Measurements from ENCODE around the gene TRIM31. TPM values are rescaled to one million over a fixed set of nuclear protein-coding genes. Genes with fewer than 3 reads are reported as not detected.

Gene TRIM31
- total and polyA plus RNA-seq, 2 donors from 2014 or later: 0.22 to 0.26 TPM

DNA sequence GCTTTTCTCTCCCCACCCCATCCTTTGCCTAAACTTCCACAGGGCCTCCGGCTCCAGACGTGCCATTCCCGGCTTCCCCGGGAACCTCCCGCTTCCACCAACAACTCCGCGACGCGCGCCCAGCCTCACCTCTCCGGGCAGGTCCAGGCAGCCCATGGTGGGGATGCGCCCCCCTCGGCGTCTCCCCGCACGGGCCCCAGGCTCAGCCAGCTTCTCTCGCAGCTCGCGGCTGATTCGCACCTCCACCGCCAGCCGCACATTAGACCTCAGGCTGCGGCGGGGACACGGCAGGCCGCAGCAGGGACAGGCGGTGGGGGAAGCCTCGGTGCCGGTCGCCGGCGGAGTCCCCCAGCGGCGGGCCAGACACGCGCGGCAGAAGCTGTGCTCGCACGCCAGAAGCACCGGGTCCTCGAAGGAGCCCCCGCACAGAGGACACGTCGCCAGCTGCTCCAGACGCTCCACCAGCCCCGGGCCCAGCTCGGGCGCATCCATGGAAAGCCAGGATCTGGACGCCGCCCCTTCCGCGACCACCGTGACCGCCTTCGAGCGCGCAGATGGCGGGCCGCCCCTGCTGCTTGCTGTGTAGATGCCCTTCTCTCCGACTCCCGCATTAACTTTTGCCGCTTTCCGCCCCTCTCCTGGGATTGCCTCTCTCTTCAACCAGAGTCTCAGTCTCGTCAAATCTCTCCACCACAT, 37.6 kb downstream of the TRIM31 start, which contains the start of gene RNF39:
Gene RNF39 (minus strand): TSS at position 676 of the 696 bp plus-strand sequence. CDS start 184 bp downstream, at position 492.
- Histone ChIP-seq H3K4me3 (ENCODE audit: low read length in 3 of 3) (peak within 1 kb of the TSS in 1 of 3 donors; percentile 21), H3K27me3 (ENCODE audit: control insufficient read depth, insufficient read depth, low read length) (peaks cover 57% of the 10 kb centered on the region), H3K27ac (ENCODE audit: low read depth in 2 of 2, low read length in 2 of 2) (no peak within 1 kb of the TSS), H3K9ac (ENCODE audit: low read length in 3 of 3) (no peak within 1 kb of the TSS), H3K4me1 (ENCODE audit: control insufficient read depth in 2 of 3, insufficient read depth in 2 of 3, low read depth in 1 of 3, low read length in 3 of 3) (peaks cover 0 to 8% (median 3%) of the 10 kb centered on the region in 3 donors), H3K9me3 (ENCODE audit: control insufficient read depth in 2 of 3, insufficient read depth in 1 of 3, low read length in 3 of 3) (no peaks in the 10 kb centered on the region), H3K36me3 (ENCODE audit: control insufficient read depth in 2 of 3, insufficient read depth in 3 of 3, low read length in 3 of 3) (no peaks in the 10 kb centered on the region)
- intact Hi-C loops (cut with DNase I): no loop called here
- FAIRE-seq (no peak), DNase-seq (peak in 3 of 5 donors; percentile 19 to 78 (median 25))
- TF ChIP-seq, protein P1, sequence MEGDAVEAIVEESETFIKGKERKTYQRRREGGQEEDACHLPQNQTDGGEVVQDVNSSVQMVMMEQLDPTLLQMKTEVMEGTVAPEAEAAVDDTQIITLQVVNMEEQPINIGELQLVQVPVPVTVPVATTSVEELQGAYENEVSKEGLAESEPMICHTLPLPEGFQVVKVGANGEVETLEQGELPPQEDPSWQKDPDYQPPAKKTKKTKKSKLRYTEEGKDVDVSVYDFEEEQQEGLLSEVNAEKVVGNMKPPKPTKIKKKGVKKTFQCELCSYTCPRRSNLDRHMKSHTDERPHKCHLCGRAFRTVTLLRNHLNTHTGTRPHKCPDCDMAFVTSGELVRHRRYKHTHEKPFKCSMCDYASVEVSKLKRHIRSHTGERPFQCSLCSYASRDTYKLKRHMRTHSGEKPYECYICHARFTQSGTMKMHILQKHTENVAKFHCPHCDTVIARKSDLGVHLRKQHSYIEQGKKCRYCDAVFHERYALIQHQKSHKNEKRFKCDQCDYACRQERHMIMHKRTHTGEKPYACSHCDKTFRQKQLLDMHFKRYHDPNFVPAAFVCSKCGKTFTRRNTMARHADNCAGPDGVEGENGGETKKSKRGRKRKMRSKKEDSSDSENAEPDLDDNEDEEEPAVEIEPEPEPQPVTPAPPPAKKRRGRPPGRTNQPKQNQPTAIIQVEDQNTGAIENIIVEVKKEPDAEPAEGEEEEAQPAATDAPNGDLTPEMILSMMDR (IDR thresholded peaks at IDR 0.05; ENCODE audit: borderline replicate concordance, extremely low read depth, insufficient read depth): no peak

DNA sequence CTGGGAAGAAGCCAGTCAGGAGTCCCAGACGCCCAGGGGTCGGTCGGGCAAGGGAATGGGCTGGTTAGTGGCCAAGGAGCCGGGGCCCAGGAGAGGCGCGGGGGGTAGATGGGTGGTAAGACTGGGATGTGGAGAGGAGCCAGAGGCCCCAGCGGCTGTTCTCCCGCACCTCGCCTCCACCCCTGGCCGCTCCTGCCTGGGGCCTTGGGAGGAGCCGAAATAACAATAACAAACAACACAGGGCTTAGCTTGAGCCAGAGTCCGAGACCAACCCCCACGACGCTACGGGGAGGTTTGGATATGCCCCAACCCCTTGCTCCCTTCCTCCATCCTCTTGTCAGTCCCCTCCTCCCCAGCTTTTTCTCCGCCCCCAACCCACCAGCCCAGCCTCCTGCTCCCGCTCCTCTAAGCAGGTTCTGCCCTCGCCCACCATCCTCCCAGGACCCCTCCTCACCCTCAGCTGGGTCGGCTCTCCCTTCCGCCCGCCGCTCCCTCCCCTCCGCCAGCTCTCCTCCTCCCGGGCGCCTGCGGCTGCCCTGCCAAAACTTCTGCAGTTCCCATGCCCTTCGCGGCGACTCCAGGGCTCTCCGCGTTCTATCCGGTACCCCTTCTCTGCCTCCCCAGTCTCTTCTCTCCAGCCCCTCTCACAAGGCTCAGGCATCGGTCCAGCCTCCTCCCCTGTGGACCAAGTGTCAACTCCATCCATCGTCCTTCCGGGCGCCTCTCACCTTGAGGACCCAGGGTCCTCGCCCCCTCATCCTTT, 38.4 kb downstream of the TRIM31 start:
- Histone ChIP-seq H3K36me3 (ENCODE audit: control insufficient read depth in 2 of 3, insufficient read depth in 3 of 3, low read length in 3 of 3) (peaks cover 0 to under 1% (median 0%) of the 10 kb centered on the region in 3 donors), H3K9me3 (ENCODE audit: control insufficient read depth in 2 of 3, insufficient read depth in 1 of 3, low read length in 3 of 3) (no peaks in the 10 kb centered on the region), H3K4me1 (ENCODE audit: control insufficient read depth in 2 of 3, insufficient read depth in 2 of 3, low read depth in 1 of 3, low read length in 3 of 3) (peaks cover 0 to 8% (median 3%) of the 10 kb centered on the region in 3 donors), H3K9ac (ENCODE audit: low read length in 3 of 3) (no peak overlapping the region), H3K27me3 (ENCODE audit: control insufficient read depth, insufficient read depth, low read length) (peaks cover 57% of the 10 kb centered on the region), H3K27ac (ENCODE audit: low read depth in 2 of 2, low read length in 2 of 2) (no peak overlapping the region), H3K4me3 (ENCODE audit: low read length in 3 of 3) (peak overlapping the region in 1 of 3 donors; percentile 21)
- no peak for FAIRE-seq
- intact Hi-C loops (cut with DNase I): no loop called here
- TF ChIP-seq, protein P1 (IDR thresholded peaks at IDR 0.05; ENCODE audit: borderline replicate concordance, extremely low read depth, insufficient read depth): no peak
- peak in 4 of 5 donors; percentile 22 to 72 (median 44) for DNase-seq

DNA sequence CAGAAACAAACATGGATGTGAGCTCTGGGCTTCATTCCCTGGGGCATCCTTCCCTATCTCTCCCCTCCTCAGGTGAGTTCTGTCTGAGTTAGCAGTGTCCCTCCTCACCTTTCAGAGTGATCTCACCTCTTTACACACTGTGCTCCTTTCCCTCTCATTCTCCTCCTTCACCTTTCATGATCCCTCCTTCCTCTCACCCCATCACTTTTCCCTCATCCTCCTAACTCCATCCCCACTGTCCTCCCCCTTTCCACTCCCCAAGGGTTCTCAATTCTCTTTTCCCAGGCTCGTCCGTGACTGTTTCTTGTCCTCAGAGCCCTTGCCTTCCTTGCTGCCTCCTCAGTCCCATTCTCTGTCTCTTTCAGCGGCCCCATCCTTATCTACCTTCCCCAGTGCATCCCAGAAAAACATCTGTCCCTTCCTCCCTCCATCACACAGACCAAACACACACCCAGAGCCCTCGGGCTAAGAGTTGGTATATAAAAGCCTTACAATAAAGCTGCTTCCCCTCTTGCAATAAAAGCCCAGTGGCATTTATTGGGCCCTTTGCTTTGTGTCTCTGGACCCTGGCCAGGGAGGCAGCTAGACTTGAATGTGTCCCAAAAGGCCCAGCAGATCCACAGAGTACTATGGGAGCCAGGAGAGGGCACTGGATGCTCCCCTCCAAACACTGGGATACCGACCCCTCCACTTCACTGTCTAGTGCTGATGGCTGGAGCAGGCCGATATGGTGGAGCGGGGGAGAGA, 39.2 kb downstream of the TRIM31 start:
- FAIRE-seq (no peak), DNase-seq (no peak)
- TF ChIP-seq, protein P1 (IDR thresholded peaks at IDR 0.05; ENCODE audit: borderline replicate concordance, extremely low read depth, insufficient read depth): no peak
- Histone ChIP-seq H3K27ac (ENCODE audit: low read depth in 2 of 2, low read length in 2 of 2) (no peak overlapping the region), H3K4me1 (ENCODE audit: control insufficient read depth in 2 of 3, insufficient read depth in 2 of 3, low read depth in 1 of 3, low read length in 3 of 3) (peaks cover 0 to 8% (median 3%) of the 10 kb centered on the region in 3 donors), H3K27me3 (ENCODE audit: control insufficient read depth, insufficient read depth, low read length) (peaks cover 51% of the 10 kb centered on the region), H3K9me3 (ENCODE audit: control insufficient read depth in 2 of 3, insufficient read depth in 1 of 3, low read length in 3 of 3) (no peaks in the 10 kb centered on the region), H3K4me3 (ENCODE audit: low read length in 3 of 3) (no peak overlapping the region), H3K9ac (ENCODE audit: low read length in 3 of 3) (no peak overlapping the region), H3K36me3 (ENCODE audit: control insufficient read depth in 2 of 3, insufficient read depth in 3 of 3, low read length in 3 of 3) (peaks cover 0 to 5% (median 0%) of the 10 kb centered on the region in 3 donors)
- intact Hi-C loops (cut with DNase I): no loop called here

Measured in kidney (tissue), 14 donors.